Inflammatory macrophage treated with lipopolysaccharide for 4 hours (primary cell): ENCODE measurements around the gene ZNHIT1.

Experiments
- DNase-seq: peaks from one replicate; pipeline ENCODE4 v3.0.0-alpha.2; 2020

Gene ZNHIT1

DNA sequence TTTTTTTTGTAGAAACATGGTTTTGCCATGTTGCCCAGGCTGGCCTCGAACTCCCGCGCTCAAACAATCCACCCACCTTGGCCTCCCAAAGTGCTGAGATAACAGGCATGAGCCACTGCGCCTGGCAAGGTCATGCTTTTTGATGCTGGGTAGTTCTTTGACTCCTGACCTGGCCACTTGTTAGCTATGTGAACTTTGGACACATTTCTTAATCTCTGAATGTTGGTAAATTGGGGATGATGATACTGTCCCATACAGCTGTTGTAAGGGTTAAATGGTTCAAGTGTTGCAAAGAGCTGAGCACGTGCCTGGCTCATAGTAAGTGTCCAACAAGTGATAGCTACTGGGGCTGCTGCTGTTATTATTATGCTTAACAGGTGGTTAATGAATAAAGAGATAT lies 2.3 kb downstream of the ZNHIT1 start:
- no peak for DNase-seq

DNA sequence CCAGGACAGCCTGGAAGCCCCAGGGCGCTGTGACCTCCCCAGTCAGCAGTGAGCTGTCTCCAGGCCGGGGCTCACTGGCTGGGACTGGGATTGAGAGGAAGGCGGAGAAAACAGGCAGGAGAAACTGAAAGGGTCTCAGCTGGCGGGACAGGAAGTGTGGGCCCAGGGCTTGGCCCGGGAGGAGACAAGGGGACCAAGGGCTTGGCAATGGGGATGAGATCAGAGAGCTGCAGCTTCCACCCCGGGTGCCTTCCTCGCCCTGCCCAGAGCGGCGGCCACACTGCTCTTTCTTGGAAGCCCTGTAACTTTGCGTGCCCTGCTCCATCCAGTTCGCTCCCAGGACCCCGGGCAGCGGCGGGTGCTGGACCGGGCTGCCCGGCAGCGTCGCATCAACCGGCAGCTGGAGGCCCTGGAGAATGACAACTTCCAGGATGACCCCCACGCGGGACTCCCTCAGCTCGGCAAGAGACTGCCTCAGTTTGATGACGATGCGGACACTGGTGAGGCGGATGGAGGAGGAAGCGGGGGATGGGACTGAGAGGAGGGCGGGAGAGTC lies 4.4 kb downstream of the ZNHIT1 start:
- DNase-seq, result no peak

DNA sequence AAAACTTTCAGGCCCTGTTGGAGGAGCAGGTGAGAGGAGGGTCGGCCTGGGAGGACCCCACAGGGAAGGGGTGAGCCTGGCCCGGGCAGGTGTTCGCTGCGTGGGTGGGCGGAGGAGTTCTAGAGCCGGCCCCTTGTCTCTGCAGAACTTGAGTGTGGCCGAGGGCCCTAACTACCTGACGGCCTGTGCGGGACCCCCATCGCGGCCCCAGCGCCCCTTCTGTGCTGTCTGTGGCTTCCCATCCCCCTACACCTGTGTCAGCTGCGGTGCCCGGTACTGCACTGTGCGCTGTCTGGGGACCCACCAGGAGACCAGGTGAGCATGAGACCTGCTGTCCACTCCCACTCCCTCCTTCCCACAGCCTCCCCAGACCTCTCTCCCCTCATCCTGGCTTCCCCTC lies 5.6 kb downstream of the ZNHIT1 start:
- DNase-seq, result no peak

DNA sequence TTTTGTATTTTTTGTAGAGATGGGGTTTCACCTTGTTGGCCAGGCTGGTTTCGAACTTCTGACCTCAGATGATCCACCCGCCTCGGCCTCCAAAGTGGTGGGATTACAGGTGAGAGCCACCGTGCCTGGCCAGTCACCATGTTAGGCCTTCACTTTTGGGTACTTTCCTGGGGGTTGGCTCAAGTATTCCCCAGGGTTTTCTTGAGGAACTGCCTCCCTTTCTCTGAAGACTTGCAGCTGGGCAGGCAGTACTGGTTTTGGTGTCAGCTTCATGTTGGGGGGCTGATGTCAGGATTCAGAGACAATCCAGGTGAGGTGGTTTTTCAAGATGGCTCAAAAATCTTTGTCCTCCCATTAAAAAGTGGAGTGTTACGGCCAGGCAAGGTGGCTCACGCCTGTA lies 7.7 kb downstream of the ZNHIT1 start:
- DNase-seq, result no peak

DNA sequence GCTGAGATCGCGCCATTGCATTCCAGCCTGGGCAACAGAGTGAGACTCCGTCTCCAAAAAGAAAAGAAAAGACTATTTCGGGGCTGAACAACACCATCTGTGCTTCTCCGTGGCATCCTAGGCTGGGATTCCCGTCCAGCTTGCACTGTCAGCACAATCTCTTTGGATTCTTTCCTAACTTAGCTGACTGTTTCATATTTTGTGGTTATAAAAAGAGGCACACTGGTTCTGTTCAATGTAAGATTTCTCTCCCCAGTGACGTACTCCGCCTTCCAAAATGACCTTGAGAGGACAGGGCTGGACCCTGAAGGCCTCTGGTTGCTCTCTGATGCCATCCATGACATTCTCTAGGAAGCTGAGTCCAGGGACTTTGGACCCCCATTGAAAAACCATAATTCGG lies 8.8 kb downstream of the ZNHIT1 start:
- DNase-seq, result no peak

DNA sequence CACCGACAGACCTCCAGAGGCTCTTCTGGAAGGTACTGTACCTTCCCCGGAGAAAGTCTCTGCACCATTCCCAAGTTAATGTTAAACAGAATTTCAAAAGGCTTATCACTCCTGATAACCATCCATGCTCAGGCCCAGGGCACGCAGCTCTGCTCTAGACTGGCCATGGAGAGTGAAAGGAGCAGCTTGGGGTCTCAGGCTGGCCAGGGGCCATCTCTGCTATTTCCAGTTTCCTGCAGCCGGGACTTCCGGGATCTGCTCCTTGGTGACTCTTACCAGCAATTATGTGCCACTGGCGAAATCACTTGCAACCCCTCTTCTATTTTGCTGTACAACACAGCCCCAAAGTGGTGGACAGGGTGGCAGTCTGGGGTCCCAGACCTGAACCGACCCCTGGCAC lies 13.7 kb downstream of the ZNHIT1 start:
- DNase-seq, result no peak

DNA sequence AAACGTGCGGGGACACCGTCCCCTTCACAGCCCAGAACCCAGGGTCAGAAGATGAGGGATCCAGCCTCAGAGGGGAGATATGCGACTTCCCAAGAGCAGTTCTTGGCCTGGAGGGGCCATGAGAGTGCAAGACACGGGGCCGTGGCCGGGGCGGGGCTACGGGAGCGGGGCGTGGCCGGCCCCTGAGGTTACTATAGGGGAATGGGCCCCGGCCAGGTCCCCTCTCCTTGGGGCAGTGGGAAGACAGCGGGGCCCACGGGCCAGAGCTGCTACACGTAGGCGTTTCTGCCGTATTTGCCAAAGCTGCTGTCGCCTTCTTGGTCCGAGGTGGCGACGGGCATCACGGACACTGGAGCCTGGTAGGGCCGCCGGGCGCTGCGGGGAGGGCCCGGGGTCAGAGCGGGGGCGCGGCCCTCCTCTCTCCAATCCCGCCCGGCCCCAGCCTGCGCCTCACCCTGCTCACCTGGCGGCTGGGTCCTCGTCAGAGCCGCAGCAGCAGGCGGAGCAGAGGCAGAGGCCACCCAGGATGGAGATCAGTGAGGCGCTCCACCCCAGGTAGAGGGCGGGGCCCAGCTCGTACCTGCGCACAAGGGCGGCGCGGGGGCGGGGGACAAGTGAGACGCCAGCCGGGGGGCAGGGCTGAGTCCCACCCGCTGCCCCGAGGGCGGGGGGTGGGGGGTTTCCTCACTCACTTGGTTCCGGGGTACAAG lies 14.3 kb downstream of the ZNHIT1 start:
- no peak for DNase-seq

DNA sequence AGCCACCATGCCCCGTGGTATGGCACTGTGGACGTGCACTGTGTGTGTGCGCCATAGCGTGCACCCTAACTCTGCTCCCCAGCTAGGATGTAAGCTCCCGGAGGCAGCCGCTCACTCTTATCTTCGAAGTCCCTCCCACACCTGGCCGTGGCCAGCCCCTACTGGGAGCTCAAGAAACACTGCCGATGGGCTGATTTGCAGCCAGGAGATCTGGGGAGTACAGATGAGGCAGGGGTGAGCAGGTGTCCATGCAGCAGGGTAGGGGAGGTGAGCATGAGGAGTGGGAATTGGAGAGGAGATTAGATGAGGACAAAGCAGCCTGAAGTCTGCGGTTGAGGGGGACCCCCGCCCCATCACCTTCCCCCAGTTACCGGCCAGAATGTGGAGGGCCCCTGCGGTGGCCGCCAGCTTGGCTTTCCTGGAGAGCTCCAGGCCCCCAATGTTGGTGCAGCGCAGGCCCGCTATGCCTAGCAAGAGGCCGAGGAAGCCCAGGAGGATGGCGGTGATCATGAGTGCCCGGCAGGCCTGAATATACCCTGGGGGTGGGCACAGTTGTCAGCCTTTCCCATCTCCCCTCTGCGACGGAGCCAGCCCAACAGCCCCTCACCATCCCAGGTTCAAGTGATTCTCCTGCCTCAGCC lies 16.1 kb downstream of the ZNHIT1 start:
- DNase-seq, result no peak

DNA sequence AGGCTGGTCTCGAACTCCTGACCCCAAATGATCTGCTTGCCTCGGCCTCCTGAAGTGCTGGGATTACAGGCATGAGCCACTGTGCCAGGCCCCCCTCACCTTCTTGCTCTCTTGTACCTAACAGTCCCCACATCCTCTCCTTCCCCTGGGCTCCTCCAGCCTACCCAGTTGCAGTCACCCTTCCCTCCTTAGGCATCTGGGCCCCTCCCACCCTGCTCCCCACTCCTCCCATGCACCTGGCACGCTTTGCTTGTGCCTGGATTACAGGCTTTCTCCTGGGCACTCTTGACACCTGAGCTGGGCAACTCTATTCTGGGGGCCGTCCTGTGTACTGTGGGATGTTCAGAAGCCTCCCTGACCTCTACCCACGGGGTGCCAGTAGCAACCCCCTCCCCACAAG lies 16.7 kb downstream of the ZNHIT1 start:
- DNase-seq, result no peak

DNA sequence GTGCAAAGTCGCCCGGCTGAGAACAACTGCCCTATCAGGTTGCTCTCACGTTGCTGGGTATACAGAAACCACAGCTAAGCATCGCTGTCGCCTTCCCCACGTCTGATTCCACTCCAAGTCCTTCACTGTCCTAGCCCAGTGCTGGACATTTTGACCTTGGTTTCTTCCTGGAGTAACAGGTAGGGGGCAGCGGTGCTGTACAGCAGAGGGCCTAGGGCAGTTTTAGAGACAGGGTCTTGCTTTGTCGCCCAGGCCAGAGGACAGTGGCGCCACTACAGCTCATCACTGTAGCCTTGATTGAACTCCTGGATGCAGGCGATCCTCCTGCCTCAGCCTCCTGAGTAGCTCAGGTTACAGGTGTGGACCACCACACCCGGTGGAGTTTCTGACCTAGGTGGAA lies 17.1 kb downstream of the ZNHIT1 start:
- no peak for DNase-seq

DNA sequence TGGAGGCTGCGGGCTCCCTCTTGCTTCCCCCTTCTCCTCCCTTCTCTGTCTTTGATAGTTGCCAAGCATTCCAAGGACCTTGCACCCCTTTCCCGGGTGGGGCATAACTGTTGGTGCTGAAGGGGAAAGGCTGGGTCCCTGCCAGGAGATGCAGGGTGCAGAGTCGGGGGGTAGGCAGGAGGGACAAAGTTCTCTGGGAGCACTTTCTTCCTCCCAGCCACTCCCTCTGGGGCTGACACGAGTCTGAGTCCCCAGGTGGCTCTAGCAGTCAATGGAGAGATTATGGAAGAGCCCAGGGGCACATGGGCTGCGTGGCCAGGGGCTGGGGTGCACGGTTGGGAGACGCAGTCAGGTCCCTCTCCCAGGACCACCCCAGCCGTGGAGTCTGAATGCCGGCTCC lies 17.6 kb downstream of the ZNHIT1 start:
- DNase-seq, result no peak

DNA sequence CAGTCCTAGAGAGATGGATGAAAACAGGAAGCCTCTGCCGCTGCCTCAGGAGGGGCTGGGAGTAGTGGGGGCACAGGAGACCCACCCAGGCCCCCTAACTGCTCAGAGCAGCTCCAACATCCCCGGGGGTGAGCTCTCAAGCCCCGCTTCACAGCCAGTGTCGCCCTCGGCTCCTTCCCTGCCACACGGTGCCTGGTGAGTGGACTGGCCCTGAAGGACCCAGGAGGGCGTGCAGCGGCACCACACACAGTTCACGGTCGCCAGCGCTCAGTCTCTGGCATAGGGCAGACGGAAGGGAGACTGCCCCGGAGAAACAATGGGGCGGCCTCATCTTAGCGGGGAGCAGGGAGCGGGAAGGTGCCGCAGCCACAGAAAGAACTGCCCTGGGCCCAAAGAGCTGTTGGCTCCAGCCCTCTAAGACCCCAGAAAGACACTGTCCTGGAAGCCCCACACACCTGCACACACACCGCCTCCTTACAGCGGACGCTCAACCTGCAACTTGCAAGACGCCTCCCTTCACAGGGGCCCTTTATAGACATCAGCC lies 18.4 kb downstream of the ZNHIT1 start:
- no peak for DNase-seq

DNA sequence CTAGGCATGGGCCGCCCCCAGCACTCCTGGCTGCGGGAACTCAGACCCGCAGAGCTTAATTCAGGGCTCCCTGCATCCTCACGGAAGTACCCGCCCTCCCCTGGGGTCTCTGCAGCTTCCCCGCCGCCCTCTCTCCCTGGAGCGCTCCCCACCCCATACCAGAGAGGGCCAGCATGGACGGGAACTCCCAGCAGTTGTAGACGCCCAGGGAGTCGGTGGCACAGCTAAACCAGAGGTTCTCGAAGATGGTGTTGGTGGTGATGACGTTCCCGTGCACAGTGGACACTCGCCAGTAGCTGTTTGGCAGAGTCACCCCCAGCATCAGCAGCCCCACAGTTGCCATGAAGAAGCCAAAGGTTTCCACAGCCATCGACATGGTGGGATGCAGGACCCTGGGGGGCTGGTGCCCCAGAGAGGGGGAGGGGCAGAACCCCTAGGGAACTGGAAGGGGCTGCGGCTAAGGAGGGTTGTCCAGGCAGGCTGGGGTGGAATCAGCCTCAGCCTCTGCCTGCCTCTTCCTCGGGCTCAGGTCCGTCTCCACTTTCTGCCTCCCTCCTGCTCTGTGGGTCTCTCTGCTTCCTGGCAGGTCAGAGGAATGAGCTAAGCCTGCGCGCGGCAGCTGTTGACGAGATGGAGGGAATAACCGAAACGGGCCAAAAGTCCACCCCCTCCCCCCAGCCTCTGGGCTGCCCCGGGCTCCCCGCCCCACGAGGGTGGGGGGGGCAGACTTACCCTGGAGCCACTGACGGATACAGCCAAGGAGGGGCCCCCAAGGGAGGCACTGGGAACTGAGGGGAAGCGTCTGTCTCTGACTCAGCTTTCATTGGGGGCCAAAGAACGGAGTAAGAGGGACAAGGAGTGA lies 19.5 kb downstream of the ZNHIT1 start, which contains the start of gene CLDN15:
Gene CLDN15, minus strand, starts transcription at position 597 of the 862 bp plus-strand sequence. Its CDS starts 221 bp downstream, at position 376.
- no peak for DNase-seq

DNA sequence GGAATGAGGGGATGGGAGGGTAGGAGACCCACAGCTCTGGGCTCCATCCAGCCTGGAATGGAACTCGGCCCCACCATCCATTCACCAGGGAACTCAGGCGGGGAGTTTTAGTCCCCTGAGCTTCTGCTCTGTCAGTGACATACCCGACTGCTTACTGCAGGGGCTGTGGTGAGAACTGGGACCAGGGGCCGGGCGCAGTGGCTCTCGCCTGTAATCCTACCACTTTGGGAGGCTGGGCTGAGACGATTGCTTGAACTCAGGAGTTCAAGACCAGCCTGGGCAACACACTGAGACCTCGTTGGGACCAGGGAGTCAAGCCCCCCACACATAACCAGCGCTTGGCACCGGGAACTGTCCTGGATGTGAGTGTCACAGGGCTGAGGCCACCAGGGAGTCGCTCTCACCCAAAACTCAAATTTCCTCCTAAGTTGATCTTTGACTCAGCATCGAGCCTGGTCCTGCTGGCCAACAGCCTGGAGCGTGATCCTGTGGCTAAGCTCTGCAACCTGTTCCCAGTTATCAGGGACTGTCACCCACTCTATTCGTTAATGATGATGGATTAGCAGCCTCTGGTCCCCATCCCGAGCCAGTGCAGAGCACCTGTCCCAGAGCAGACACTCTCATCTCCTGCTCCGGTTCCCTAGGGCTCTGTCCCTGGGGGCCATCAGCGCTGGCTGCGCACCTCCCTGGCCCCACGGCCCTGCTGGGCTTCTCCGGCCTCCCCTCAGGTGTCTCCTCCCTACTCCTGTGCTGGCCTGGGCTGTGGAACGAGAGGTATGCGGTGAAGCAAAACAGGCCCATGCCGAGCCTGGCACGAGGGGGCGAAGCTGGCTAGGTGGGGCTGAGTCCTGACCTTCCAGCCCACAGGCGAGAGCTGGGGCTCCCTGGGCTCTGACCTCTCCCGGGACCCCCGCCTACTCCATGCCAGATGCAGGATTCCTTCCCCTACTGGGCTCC lies 20.5 kb downstream of the ZNHIT1 start:
- DNase-seq, result no peak

DNA sequence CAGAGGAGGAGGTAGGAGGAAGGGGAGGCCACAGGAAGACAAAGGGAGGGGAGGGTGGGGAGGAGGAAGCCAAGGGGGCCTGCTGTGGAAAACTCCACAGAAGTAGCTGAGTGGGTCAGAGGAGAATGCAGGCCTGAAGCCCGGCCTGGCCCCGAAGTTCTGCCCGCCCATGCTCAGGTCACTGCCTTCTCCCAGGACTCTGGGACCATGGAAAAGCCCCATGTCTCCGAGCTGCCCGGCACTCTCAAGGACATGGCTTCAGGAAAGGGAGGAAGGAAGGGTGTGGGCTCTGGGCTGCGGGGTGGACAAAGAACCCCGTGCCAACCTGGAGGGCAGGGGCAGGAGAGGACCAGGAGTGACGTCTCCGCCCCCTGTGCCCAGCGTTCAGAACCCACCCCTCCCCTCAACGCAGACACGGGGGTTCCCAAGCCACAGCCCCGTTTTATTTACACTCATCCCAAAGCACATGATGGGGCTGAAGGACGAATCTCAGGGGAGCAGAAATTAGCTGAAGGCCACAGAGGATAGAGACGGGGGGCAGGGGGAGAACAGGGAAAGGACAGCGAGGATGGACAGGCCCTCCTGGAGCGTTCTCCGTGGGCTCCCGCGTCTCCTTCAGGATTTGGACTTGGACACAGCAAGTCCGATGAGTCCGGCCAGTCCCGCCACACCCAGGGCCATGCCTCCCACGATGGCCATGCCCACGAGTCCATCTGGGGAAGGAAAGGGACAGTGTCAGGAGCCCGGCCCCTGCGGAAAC lies 21.4 kb downstream of the ZNHIT1 start:
- no peak for DNase-seq

DNA sequence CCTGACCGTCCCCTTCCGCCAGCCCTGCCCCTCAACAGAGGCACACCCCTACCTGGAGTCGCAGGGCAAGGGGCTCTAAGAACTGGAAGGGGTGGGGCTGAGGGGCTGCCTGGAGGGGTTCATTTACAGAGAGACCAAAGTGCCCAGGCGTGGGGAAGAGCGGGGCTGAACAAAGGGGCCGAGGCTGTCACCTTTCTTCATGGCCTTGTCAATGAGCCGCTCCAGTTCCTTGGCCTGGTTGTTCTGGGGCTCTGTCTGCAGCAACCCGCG lies 21.9 kb downstream of the ZNHIT1 start:
- DNase-seq, result no peak

DNA sequence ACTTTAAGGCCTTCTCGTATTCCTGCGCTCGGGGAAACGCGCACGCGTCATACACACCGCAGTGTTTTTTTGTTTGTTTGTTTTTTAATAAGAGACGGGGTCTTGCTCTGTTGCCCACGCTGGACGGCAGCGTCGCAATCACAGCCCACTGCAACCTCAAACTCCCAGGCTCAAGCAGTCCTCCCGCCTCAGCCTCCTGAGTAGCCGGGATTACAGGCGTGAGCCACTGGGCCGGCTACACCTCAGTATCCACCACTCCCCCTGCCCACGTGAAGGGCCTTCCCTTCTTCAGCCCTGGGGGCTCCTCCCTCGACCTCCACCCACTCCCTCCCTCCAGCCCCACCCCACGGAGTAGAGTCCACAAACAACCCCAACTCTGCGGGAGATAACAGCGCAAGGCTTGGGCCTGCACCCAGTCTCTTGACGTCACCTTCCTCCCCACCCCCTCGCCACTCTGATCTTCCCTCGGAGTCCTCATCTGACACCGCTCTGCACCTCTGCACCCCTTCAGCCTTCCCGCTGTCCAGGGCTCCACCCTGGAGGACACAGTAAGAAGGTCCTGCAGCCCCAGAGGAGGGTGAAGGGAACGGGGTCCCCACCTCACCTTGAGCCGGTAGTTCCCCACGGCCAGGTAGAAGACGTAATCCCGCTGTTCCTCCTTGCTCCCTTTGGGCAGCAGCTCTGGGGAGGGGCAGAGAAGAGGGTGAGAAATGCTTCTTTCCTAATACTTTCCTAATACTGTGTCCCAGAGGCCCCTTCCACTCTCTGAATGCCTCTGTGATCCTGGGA lies 22.5 kb downstream of the ZNHIT1 start:
- no peak for DNase-seq

DNA sequence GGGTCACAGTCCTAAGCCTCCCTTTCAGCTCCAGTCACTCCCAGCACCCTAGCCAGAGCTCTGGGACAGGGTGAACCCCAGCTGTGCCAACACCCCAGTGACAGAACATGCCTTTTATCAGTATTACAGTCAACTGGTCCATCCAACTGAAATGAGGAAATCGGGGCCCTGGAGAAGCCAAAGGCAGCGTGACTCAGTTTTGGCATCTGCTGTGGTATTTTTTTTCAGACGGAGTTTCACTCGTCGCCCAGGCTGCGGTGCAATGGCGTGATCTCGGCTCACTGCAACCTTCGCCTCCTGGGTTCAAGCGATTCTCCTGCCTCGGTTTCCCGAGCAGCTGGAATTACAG lies 23.0 kb downstream of the ZNHIT1 start:
- peak; percentile 83 for DNase-seq

DNA sequence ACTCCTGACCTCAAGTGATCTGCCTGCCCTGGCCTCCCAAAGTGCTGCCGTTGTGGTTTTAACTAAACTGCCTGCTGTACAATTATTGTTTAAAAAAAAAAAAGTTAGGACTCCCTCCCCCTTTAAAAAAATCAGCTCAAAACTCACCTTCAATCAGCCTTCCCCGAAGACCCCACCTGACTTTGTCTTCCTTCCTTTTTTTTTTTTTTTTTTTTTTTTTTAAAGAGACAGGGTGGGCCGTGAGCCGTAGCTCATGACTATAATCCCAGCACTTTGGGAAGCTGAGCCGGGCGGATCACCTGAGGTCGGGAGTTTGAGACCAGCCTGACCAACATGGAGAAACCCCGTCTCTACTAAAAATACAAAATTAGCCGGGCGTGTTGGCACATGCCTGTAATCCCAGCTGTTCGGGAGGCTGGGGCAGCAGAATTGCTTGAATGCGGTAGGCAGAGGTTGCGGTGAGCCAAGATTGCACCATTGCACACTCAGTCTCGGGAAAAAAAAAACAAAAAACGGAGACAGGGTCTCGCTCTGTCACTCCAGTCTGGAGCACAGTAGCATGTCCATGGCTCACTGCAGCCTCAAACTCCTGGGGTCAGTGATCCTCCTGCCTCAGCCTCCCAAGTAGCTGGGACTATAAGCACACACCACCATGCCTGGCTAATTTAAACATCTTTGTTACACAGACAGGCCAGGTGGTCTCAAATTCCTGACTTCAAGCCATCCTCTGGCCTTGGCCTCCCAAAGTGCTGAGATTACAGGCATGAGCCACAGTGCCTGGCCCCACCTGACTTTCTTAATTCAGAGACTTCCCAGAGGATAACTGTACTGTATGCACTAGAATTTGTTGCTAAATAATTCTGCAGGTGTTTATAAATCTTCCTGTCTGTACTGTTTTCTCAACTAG lies 23.7 kb downstream of the ZNHIT1 start:
- DNase-seq, result no peak
